ENCODE results near the gene MAN1A1. TPM values are rescaled to one million over a fixed set of nuclear protein-coding genes. Genes with fewer than 3 reads are reported as not detected.

Gene MAN1A1
- total RNA-seq, 2 donors from 2014 or later = 41.7 to 43.7 TPM

GRCh38 chr6:119152187-119152586, 197.4 kb downstream of the MAN1A1 start:
- no peak for DNase-seq
- Histone ChIP-seq H3K9ac (ENCODE audit: extremely low read depth, low read length, poor library complexity, severe bottlenecking) (no peak overlapping the region), H3K4me3 (ENCODE audit: low read length) (no peak overlapping the region), H3K27ac (ENCODE audit: low read depth, low read length) (no peak overlapping the region), H3K9me3 (ENCODE audit: control insufficient read depth, low read length) (no peaks in the 10 kb centered on the region), H3K36me3 (ENCODE audit: control insufficient read depth, insufficient read depth, low read length) (no peaks in the 10 kb centered on the region), H3K4me1 (ENCODE audit: control insufficient read depth, insufficient read depth, low read length) (no peaks in the 10 kb centered on the region), H3K27me3 (ENCODE audit: control insufficient read depth, insufficient read depth, low read length, poor library complexity, severe bottlenecking) (no peaks in the 10 kb centered on the region)
- no peak for TF ChIP-seq CTCF (conservative IDR thresholded peaks at IDR 0.05)
- Mint-ChIP-seq H3K4me1 (peaks cover 12% of the 10 kb centered on the region), H3K9me3 (no peaks in the 10 kb centered on the region), H3K27me3 (ENCODE audit: insufficient read depth) (no peaks in the 10 kb centered on the region), H3K4me3 (no peak overlapping the region), H3K36me3 (ENCODE audit: low read depth) (no peaks in the 10 kb centered on the region), H3K27ac (no peak overlapping the region)
- WGBS, 2 experiments (ENCODE audit: insufficient coverage in 1 of 2, insufficient read length in 1 of 2) = 65 to 72% methylated on average over 2 to 3 of the region's 3 CpGs

- H3K9me3 ChIP-seq (ENCODE audit: control insufficient read depth, low read length) = no peaks in the 10 kb centered on the region
- no peaks in the 10 kb centered on the region for H3K36me3 Mint-ChIP-seq (ENCODE audit: low read depth)
- no peak overlapping the region for H3K4me3 ChIP-seq (ENCODE audit: low read length)
- no peak overlapping the region for H3K27ac ChIP-seq (ENCODE audit: low read depth, low read length)
- H3K4me1 Mint-ChIP-seq = peaks cover 14% of the 10 kb centered on the region
- H3K27me3 Mint-ChIP-seq (ENCODE audit: insufficient read depth) = no peaks in the 10 kb centered on the region
- 89 to 99% methylated on average over 6 to 9 of the region's 9 CpGs for WGBS, 2 experiments (ENCODE audit: insufficient coverage in 1 of 2, insufficient read length in 1 of 2)
- no peak for TF ChIP-seq CTCF (conservative IDR thresholded peaks at IDR 0.05)
- no peak overlapping the region for H3K4me3 Mint-ChIP-seq
- H3K4me1 ChIP-seq (ENCODE audit: control insufficient read depth, insufficient read depth, low read length) = peaks cover 3% of the 10 kb centered on the region
- peaks cover 5% of the 10 kb centered on the region for H3K9me3 Mint-ChIP-seq
- H3K27me3 ChIP-seq (ENCODE audit: control insufficient read depth, insufficient read depth, low read length, poor library complexity, severe bottlenecking) = no peaks in the 10 kb centered on the region
- DNase-seq = no peak
- no peak overlapping the region for H3K9ac ChIP-seq (ENCODE audit: extremely low read depth, low read length, poor library complexity, severe bottlenecking)
- no peak overlapping the region for H3K27ac Mint-ChIP-seq
- H3K36me3 ChIP-seq (ENCODE audit: control insufficient read depth, insufficient read depth, low read length) = no peaks in the 10 kb centered on the region
Observed at GRCh38 chr6:119148825-119149525, 200.6 kb downstream of the MAN1A1 start.

- Histone ChIP-seq H3K27me3 (ENCODE audit: control insufficient read depth, insufficient read depth, low read length, poor library complexity, severe bottlenecking) (no peaks in the 10 kb centered on the region), H3K36me3 (ENCODE audit: control insufficient read depth, insufficient read depth, low read length) (no peaks in the 10 kb centered on the region), H3K27ac (ENCODE audit: low read depth, low read length) (no peak overlapping the region), H3K4me1 (ENCODE audit: control insufficient read depth, insufficient read depth, low read length) (peaks cover 3% of the 10 kb centered on the region), H3K4me3 (ENCODE audit: low read length) (no peak overlapping the region), H3K9ac (ENCODE audit: extremely low read depth, low read length, poor library complexity, severe bottlenecking) (no peak overlapping the region), H3K9me3 (ENCODE audit: control insufficient read depth, low read length) (no peaks in the 10 kb centered on the region)
- H3K36me3 Mint-ChIP-seq (ENCODE audit: low read depth) = no peaks in the 10 kb centered on the region
- no peak overlapping the region for H3K4me3 Mint-ChIP-seq
- TF ChIP-seq CTCF (conservative IDR thresholded peaks at IDR 0.05) = peak; percentile 80
- peaks cover 7% of the 10 kb centered on the region for H3K9me3 Mint-ChIP-seq
- peak; percentile 68 for DNase-seq
- 68 to 71% methylated on average over 3 to 5 of the region's 5 CpGs for WGBS, 2 experiments (ENCODE audit: insufficient coverage in 1 of 2, insufficient read length in 1 of 2)
- H3K4me1 Mint-ChIP-seq = peaks cover 14% of the 10 kb centered on the region
- no peaks in the 10 kb centered on the region for H3K27me3 Mint-ChIP-seq (ENCODE audit: insufficient read depth)
- no peak overlapping the region for H3K27ac Mint-ChIP-seq
Observed at GRCh38 chr6:119148098-119148824, 201.3 kb downstream of the MAN1A1 start.
